Activated gamma-delta T cell treated with Interleukin-2 at 50 U/mL for 16 hours (primary cell): ENCODE measurements around the gene TBC1D2B.
"Not testable (repeated sequence)": the region's sequence is repeated elsewhere in the genome, so short reads cannot be mapped to it uniquely, and the experiment has no call there.

Source experiments
- DNase-seq: peaks from one replicate; pipeline ENCODE4 v3.0.0-alpha.2; 2020

Gene TBC1D2B

DNA sequence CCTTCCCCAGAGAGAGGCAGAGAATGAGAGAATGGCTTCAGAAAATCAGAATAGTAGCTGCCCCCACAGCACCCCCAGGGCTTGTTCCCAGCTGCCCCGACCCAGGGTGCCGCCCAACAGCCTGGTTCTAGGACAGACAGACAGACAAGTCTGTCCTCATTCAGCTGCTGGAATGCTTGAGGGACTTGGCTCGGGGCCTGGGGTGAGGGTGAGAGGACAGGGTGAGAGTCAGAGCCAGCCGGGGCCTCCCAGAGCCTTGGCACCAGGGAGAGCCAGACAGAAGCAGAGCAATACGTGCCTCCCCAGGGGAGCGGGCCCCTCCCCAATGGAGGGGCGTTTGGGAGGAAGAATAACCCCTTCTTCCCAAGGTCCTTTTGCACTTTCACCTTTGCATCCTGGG, 105.6 kb downstream of the TBC1D2B start:
- not testable (repeated sequence) for DNase-seq

DNA sequence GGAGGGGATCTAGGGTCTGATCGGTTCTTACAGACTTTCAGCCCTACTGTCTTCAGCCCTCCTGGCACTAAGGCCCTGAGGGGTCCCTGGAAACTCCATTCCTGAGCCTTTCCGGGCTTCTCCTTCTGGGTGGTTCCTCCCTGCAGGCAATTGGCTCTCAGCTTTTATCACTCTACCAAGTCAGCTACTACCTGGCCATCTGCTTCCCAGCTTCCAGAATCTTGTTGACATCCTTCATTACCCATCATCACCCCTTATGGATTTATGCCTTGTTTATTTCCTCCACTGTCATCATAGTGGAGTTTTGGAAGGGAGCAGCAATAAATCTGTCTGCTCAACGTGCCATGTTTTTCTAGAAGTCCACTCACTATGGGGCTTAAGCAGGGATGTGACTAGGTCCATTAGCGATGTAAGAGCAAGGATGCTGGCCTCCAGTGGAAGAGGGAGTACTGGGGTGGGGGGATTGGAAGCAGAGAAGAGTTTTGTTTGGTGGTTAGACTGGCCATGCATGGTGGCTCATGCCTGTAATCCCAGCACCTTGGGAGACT, 106.6 kb downstream of the TBC1D2B start:
- not testable (repeated sequence) for DNase-seq

DNA sequence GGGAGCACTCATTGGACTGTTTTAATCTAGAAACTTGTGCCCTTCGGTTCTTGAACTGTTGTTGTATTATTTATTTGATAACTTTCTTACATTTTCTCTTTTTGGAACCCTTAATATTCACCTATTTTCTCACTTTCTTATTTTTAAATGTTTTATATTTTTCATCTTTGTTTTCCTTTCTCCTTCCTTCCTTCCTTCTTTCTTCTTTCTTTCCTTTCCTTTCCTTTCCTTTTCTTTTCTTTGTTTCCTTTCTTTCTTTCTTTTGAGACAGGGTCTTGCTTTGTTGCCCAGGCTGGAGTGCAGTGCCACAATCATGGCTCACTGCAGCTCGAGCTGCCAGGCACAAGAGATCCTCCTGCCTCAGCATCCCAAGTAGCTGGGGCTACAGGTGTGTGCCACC, 108.5 kb downstream of the TBC1D2B start:
- no peak for DNase-seq

DNA sequence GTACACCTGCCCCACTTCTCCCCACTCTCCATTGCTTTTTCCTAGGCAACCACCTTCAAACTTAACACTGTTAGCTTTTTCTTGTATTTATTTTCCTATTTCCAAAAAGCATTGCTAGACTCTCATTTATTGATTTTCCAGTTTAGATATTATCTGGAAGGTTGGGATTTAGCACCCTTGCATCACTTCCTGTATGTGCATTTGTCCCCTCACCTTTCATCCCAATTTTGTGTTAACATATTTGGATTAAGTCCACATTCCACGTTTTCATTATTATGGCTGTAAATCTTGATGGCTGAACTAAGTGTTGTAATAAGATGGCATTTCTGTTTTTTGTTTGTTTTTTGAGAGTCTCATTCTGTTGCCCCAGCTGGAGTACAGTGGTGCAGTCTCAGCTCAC, 109.7 kb downstream of the TBC1D2B start:
- DNase-seq = no peak

DNA sequence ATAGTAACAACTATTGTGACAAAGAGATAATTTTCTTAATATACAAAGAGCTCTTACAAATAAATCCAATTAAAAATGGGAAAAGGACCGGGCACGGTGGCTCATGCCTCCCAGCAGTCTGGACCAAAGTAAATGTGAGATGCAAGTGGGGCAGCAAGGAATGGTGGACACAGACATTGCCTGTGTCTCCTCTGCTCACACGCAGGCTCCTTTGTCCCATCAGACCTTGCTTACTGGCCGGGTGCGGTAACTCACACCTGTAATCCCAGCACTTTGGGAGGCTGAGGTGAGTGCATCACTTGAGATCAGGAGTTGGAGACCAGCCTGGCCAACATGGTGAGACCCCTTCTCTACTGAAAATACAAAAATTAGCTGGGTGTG, 110.3 kb downstream of the TBC1D2B start:
- DNase-seq = not testable (repeated sequence)

DNA sequence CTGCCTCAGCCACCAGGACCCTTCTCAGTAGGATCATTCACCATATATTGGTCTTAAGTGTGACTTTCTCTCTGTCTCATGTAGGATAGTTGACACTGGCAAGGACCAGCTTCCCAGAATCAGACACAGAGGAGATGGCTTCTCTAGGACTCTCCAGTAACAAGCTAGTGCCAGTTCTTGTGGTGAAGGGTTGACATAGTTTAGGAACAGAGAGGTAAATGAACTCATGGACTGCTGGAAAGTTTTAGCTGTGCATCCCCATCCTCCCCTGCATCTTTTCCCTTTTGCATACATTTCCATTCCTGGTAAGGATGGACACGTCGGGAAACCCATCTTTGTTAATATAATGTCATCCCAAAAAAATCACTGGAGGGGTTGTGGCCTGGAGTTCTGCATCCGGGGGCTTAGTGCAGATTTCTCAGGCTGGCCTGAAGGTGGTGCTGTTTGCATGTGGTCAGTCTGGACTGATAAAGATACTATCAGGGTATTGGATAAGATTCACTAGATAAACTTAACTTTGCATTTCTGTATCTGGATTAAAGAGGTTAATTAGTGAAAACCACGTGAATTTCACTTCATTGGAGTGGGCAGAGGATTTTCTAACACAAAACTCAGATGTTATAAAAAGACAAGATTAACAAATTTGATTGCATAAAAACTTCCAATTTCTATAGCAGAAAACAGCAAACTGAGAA, 110.8 kb downstream of the TBC1D2B start:
- peak; percentile 54 for DNase-seq

DNA sequence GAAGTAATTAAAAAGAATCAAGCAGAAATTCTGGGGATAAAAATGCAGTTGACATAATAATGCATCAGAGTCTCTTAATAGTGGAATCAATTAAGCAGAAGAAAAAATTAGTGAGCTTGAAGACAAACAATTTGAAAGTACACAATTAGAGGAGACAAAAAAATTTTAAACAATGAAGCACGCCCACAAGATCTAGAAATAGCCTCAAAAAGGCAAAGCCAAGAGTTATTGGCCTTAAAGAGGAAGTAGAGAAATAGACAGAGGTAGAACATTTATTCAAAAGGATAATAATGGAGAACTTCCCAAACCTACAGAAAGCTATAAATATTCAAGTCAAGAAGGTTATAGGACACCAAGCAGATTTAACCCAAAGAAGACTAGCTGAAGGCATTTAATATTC, 113.3 kb downstream of the TBC1D2B start:
- DNase-seq = no peak

DNA sequence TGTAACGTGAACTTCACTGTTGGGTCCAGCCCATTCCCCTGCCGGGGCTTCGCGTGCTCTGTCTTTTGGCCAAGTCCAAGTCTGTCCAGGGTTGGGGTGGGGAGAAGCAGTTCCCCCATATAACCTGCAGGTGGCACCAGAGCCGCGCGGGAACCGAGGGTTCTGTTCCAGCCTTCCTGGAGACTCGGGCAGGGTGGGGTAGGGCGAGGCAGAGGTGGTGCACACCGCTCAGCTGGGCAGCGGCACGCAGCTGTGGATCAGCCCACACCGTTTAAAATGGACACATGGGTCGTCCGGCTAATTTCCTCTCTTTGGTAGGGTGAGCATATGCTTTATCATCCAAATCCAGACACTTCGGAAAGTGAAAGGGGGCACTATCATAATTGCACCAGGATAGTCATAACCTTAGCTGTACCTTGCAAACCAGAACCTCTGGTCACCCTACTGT, 118.1 kb downstream of the TBC1D2B start:
- peak; percentile 69 for DNase-seq

DNA sequence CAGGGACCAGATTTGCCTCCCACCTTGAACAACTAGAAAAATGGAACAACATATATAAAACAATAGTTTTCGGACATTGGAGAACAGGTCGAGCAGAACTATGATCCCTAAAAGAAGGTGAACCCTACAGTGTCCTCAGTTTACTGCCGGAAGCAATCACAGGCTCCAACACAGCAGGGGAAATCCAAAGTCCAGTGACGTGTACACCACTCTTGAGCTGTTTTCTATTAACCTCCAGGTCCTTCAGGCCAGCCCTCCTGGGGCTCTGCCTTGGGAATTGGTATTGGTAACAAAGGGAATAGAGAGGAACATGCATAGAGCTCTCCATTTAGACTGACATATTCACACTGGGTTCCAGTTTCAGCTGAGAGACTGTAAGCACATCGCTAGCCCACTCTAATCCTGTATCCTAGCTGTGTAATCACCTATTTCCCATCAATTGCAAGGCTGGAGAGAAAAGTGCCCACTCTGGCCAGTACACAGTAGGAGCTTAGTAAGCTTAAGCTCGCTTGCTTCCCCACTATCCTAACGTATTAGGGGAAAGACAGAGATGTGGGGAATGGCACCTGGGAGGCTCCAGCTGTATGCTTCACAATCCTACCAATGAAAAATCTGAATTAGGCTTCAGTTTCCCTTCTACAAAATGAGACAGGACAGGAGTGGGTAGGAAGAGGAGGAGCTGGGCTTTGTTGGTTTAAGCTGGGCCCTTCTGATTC, 118.6 kb downstream of the TBC1D2B start:
- DNase-seq = not testable (repeated sequence)

DNA sequence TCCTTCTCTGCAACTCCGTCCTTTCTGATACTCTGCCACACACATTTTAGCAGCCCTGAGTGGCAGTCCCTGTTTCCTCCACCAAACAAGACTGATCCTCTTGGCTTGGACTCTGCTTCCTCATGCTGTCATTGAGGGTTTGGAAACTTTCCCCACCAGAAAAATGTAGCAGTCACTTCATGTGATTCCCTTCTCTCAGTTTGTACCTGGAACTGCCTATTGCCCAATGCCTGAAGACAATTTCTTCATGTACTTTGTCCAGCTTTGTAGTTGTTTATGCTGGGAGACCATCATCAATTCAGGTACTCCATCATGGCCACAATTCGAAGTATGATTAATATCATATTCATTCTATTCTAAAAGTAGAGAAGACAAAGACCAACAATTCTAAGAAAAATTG, 119.5 kb downstream of the TBC1D2B start:
- DNase-seq = not testable (repeated sequence)

DNA sequence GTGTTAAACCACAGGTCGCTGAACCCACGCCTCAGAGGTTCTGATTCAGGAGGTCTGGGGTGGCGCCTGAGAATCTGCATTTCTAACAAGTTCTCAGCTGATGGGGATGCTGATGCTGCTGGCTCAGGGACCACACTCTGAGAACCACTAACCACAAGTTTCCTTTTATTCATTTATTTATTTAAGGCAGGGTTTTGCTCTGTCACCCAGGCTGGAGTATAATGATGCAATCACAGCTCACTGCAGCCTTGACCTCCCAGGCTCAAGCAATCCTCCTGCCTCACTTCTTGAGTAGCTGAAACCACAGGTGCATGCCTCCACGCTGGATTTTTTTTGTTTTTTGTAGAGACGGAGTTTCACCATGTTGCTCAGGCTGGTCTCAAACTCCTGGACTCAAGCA, 123.6 kb downstream of the TBC1D2B start:
- not testable (repeated sequence) for DNase-seq

DNA sequence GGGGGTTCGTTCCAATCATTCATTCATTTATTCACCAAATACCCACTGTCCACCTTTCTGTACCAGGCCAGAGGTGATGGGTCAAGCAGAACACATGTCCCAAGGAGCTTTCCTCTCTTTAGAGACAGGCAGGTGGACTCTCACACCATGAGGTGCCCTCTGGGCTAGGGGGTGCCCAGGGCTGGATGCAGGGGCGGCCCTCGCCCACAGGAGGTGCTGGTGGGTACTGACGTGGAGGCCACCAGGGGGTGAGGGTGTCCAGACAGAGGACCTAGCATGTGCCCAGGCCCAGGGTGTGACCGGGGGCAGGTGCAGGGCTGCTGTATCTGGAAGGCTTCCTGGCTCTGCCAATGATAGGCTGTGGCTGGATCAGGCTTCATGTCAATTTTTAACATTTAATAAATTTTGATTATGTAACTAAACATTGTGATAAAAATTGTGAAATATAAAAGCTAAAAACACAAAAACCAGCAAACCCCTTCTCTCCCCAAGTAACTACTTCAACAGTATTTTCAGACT, 124.5 kb downstream of the TBC1D2B start:
- DNase-seq = not testable (repeated sequence)

DNA sequence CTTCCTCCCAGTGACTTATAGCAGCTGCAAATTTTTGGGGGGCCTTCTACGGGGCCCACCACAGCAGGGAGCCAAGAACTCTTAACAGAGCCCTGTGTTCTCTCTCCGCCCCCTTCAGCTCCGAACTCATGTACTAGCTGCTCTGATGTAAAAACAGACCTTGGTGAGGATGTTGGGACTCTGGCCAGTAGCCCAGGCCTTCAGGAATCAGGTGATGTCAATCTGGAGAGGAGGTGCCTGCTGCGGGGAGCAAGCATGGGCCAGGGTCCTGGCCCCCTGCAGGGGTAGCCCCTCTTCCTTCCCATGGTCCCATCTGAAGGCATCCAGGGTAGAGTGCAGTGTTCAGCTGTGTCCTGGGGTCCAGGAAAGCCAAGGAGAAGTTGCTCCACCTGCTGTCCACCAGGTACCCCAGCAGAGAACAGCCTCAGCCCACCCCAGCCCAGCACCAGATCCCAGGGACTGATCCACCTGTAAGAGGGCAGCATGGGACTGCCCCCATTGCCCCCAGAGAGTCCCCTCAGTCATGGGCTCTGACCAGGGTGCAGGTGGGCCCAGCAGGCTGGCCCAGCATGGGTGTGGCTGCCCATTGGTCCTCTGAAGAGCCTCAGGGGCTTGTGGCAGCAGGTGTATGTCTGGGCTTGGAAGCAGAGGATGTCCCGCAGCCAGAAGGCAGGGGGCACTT, 126.3 kb downstream of the TBC1D2B start:
- not testable (repeated sequence) for DNase-seq

DNA sequence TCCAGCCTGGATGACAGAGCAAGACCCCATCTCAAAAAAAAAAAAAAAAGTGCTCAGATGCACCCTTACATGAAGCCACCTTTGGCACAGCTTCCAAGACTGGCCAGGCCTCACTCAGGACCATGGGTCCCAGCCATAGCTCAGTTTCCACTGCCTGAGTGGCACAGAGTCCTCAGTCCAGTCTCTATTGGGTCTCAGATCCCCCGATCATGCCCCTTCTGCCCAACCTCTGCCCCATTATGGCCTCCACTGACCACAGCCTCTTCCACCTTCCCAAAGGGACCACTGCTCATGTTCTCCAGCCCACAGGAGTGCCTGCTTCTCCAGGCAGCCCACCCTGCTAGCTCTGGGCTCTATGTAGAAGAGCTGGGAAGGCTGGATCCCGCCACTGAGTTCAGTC, 127.0 kb downstream of the TBC1D2B start:
- DNase-seq = not testable (repeated sequence)

DNA sequence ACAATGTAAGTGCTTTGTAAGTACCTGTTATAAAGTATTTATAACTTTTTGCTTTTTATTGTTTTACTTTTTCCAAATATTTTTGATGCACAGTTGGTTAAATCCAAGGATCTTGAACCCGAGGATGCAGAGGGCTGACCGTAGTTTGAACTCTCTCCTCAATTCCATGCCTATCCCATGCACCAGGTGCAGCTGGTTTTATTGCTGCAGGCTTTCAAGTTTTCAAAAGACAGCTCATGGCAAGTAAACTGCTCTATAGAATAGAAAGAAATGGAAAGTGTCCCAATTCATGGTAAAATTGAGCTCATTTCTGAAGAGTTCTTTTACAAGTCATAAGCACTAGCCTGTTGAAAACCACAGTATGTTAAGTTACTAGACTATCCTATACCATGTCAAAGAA, 131.9 kb downstream of the TBC1D2B start:
- no peak for DNase-seq
